ENCODE results near the gene SRD5A3.
A peak's percentile ranks its signal among the peaks of the same experiment; 100 is the strongest.

Gene SRD5A3

DNA sequence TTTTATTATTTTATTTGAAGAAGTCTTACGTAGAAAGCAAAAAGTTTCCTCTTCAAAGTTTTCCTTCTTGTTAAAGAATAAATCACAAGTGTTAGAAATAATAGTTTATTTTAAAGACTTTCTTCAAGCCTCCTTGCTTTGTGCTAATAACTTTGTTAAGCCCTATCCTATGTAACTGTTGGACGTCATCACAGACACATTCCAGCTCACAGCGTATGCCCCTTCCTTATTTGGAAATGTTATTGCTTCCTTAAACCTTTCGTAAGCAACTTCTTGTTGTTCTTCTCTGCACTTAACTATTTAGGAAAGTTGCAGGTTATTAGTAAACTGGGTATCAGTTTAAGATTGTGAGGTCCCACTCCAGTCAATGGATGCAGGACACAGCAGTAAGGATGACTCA is 7.6 kb upstream of the SRD5A3 start:
- Histone ChIP-seq H3K27ac (ENCODE audit: low read length) (no peak overlapping the region), H4K20me1 (ENCODE audit: insufficient read depth, low read length) (no peaks in the 10 kb centered on the region), H3K27me3 (ENCODE audit: low read depth, low read length) (no peaks in the 10 kb centered on the region), H3K4me2 (ENCODE audit: low read length) (no peak overlapping the region), H3K9ac (ENCODE audit: low read length) (no peak overlapping the region), H3K4me1 (ENCODE audit: low read length) (no peaks in the 10 kb centered on the region), H3K36me3 (replicated peaks; ENCODE audit: low read depth, low read length) (no peaks in the 10 kb centered on the region), H3K79me2 (ENCODE audit: low read length) (no peaks in the 10 kb centered on the region), H3K9me3 (ENCODE audit: insufficient read depth, low read length) (no peaks in the 10 kb centered on the region), H3K4me3 (ENCODE audit: low read length) (no peak overlapping the region), H2AFZ (ENCODE audit: low read depth, low read length) (no peak overlapping the region)
- TF ChIP-seq, protein P1, sequence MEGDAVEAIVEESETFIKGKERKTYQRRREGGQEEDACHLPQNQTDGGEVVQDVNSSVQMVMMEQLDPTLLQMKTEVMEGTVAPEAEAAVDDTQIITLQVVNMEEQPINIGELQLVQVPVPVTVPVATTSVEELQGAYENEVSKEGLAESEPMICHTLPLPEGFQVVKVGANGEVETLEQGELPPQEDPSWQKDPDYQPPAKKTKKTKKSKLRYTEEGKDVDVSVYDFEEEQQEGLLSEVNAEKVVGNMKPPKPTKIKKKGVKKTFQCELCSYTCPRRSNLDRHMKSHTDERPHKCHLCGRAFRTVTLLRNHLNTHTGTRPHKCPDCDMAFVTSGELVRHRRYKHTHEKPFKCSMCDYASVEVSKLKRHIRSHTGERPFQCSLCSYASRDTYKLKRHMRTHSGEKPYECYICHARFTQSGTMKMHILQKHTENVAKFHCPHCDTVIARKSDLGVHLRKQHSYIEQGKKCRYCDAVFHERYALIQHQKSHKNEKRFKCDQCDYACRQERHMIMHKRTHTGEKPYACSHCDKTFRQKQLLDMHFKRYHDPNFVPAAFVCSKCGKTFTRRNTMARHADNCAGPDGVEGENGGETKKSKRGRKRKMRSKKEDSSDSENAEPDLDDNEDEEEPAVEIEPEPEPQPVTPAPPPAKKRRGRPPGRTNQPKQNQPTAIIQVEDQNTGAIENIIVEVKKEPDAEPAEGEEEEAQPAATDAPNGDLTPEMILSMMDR (IDR thresholded peaks at IDR 0.05; ENCODE audit: low read depth, low read length) = no peak
- no peak for TF ChIP-seq EZH2phosphoT487 (IDR thresholded peaks at IDR 0.05; ENCODE audit: low read depth)

DNA sequence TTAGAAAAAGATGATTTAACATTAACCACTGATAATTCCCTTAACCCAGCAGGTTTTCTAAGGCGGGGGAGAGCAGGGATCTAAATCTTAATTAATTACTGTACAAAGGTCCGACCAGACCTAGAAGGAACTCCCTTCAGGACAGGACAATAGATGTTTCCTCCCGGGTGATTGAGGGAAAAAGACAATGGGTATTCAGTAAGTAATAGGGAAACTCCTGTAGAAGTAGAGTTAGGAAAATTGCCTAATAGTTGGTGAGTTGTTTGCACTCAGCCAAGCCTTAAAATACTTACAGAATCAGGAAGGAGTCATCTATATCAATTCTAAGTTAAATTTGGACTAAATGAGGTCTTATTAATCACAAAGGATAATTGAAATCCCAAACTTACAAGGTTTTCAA is 5.8 kb upstream of the SRD5A3 start:
- Histone ChIP-seq H3K36me3 (replicated peaks; ENCODE audit: low read depth, low read length) (no peaks in the 10 kb centered on the region), H3K9me3 (ENCODE audit: insufficient read depth, low read length) (no peaks in the 10 kb centered on the region), H3K4me2 (ENCODE audit: low read length) (no peak overlapping the region), H3K4me1 (ENCODE audit: low read length) (no peaks in the 10 kb centered on the region), H3K27ac (ENCODE audit: low read length) (no peak overlapping the region), H2AFZ (ENCODE audit: low read depth, low read length) (no peak overlapping the region), H4K20me1 (ENCODE audit: insufficient read depth, low read length) (no peaks in the 10 kb centered on the region), H3K4me3 (ENCODE audit: low read length) (no peak overlapping the region), H3K27me3 (ENCODE audit: low read depth, low read length) (no peaks in the 10 kb centered on the region), H3K9ac (ENCODE audit: low read length) (no peak overlapping the region), H3K79me2 (ENCODE audit: low read length) (no peaks in the 10 kb centered on the region)
- TF ChIP-seq, protein P1 (IDR thresholded peaks at IDR 0.05; ENCODE audit: low read depth, low read length) = no peak
- no peak for TF ChIP-seq EZH2phosphoT487 (IDR thresholded peaks at IDR 0.05; ENCODE audit: low read depth)

DNA sequence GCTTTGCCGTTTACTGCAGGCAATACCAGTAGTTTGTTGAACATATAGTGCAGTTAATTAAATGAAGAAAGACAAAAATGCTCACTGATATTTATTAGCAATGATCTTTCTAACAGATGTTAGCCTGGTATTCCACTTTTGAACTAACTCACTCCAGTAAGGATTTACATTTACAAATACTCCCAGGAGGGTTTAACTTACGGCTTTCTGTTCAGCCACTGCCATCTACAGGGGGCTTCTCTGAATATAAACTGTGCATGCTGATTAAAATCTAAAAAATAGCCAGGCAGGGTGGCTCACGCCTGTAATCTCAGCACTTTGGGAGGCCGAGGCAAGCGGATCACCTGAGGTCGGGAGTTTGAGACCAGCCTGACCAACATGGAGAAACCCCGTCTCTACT is 2.2 kb upstream of the SRD5A3 start:
- Histone ChIP-seq H3K4me3 (ENCODE audit: low read length) (no peak overlapping the region), H3K36me3 (replicated peaks; ENCODE audit: low read depth, low read length) (no peaks in the 10 kb centered on the region), H3K27ac (ENCODE audit: low read length) (no peak overlapping the region), H2AFZ (ENCODE audit: low read depth, low read length) (no peak overlapping the region), H3K27me3 (ENCODE audit: low read depth, low read length) (no peaks in the 10 kb centered on the region), H3K79me2 (ENCODE audit: low read length) (peaks cover 8% of the 10 kb centered on the region; the same call in 1 of the 2 replicates), H4K20me1 (ENCODE audit: insufficient read depth, low read length) (no peaks in the 10 kb centered on the region), H3K4me1 (ENCODE audit: low read length) (peaks cover 15% of the 10 kb centered on the region), H3K9ac (ENCODE audit: low read length) (no peak overlapping the region), H3K4me2 (ENCODE audit: low read length) (no peak overlapping the region), H3K9me3 (ENCODE audit: insufficient read depth, low read length) (no peaks in the 10 kb centered on the region)
- TF ChIP-seq EZH2phosphoT487 (IDR thresholded peaks at IDR 0.05; ENCODE audit: low read depth) = no peak

GRCh38 chr4:55345054-55345453 is 988 bp upstream of the SRD5A3 start:
- TF ChIP-seq, protein P1 (IDR thresholded peaks at IDR 0.05; ENCODE audit: low read depth, low read length) = no peak
- TF ChIP-seq EZH2phosphoT487 (IDR thresholded peaks at IDR 0.05; ENCODE audit: low read depth) = no peak
- Histone ChIP-seq H3K79me2 (ENCODE audit: low read length) (peaks cover 8% of the 10 kb centered on the region; the same call in 1 of the 2 replicates), H4K20me1 (ENCODE audit: insufficient read depth, low read length) (no peaks in the 10 kb centered on the region), H3K36me3 (replicated peaks; ENCODE audit: low read depth, low read length) (no peaks in the 10 kb centered on the region), H3K4me3 (ENCODE audit: low read length) (no peak overlapping the region), H3K4me1 (ENCODE audit: low read length) (peaks cover 15% of the 10 kb centered on the region), H3K27ac (ENCODE audit: low read length) (no peak overlapping the region), H2AFZ (ENCODE audit: low read depth, low read length) (peak overlapping the region; percentile 100), H3K9ac (ENCODE audit: low read length) (no peak overlapping the region), H3K9me3 (ENCODE audit: insufficient read depth, low read length) (no peaks in the 10 kb centered on the region), H3K4me2 (ENCODE audit: low read length) (no peak overlapping the region), H3K27me3 (ENCODE audit: low read depth, low read length) (no peaks in the 10 kb centered on the region)
